ENCODE results near the gene ABHD16B. TPM values are rescaled to one million over a fixed set of nuclear protein-coding genes. Genes with fewer than 3 reads are reported as not detected.

Gene ABHD16B
- total and polyA plus RNA-seq, 2 of the 13 experiments (the other 11 are each of a cell fraction or from before 2014, with no cell fraction given): not detected

DNA sequence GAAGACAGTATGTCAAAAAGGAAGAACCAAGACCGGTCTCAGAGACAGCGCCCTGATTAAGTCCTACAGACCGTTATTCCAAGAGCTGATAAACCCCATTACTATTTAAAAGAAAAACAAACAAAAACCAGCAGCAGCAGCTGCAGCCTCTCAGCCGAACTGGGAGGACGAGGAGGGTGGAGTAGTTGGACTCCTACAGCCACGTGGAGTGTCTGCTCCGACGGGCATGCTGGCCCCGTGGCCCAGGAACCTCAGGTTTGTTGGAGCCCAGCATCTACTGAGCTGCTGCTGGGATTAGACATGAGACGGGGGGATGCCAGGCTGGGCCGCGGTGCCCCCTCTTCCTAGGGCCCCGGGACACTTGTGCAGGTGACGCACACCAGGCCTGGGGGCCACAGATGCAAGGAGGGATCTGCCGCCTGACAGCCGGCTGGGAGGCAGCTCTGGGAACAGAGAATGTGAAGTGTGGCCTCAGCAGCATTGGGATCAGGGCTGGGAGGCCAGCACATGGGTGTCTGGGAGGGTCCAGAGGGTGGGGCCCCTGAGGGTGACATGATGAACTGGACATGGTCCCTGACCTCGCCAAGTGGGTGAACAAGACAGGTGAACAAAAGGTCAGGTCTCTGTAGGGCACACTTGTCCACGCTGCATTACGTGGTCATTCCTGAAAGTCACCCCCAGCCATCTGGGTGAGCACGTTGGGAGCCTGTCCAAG lies 27.4 kb upstream of the ABHD16B start (continued):
- TF ChIP-seq, protein P1, sequence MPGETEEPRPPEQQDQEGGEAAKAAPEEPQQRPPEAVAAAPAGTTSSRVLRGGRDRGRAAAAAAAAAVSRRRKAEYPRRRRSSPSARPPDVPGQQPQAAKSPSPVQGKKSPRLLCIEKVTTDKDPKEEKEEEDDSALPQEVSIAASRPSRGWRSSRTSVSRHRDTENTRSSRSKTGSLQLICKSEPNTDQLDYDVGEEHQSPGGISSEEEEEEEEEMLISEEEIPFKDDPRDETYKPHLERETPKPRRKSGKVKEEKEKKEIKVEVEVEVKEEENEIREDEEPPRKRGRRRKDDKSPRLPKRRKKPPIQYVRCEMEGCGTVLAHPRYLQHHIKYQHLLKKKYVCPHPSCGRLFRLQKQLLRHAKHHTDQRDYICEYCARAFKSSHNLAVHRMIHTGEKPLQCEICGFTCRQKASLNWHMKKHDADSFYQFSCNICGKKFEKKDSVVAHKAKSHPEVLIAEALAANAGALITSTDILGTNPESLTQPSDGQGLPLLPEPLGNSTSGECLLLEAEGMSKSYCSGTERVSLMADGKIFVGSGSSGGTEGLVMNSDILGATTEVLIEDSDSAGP (CRISPR knock-in tag; IDR thresholded peaks at IDR 0.05; ENCODE audit: borderline replicate concordance): no peak
- TF ChIP-seq TFDP2 (CRISPR knock-in tag; IDR thresholded peaks at IDR 0.05) (peak; percentile 67), KDM2A (CRISPR knock-in tag; IDR thresholded peaks at IDR 0.05; ENCODE audit: borderline replicate concordance, low read depth) (peak; percentile 61), GATA4 (IDR thresholded peaks at IDR 0.05; ENCODE audit: borderline replicate concordance, low read depth) (no peak), NFE2 (CRISPR knock-in tag; IDR thresholded peaks at IDR 0.05) (no peak), ZNF576 (CRISPR knock-in tag; IDR thresholded peaks at IDR 0.05) (0 out of 2 replicates have a peak, but pooled peaks have one; percentile 74), ZNF34 (CRISPR knock-in tag; IDR thresholded peaks at IDR 0.05; ENCODE audit: borderline replicate concordance) (no peak), IKZF1 (IDR thresholded peaks at IDR 0.05) (no peak), PAX8 (CRISPR knock-in tag; IDR thresholded peaks at IDR 0.05; ENCODE audit: borderline replicate concordance) (peak; percentile 61; the same call in 1 of the 2 replicates), TBX2 (CRISPR knock-in tag; IDR thresholded peaks at IDR 0.05; ENCODE audit: borderline replicate concordance) (peak; percentile 16; the same call in 1 of the 2 replicates), ZBTB14 (CRISPR knock-in tag; IDR thresholded peaks at IDR 0.05) (no peak), ZBTB20 (CRISPR knock-in tag; IDR thresholded peaks at IDR 0.05; ENCODE audit: borderline replicate concordance, low read depth) (no peak), ZNF263 (CRISPR knock-in tag; IDR thresholded peaks at IDR 0.05) (peak; percentile 66; the same call in 1 of the 2 replicates), JUNB (CRISPR knock-in tag; IDR thresholded peaks at IDR 0.05; ENCODE audit: borderline replicate concordance) (no peak), SPEN (CRISPR knock-in tag; IDR thresholded peaks at IDR 0.05; ENCODE audit: low read depth) (no peak), SYNCRIP (IDR thresholded peaks at IDR 0.05; ENCODE audit: insufficient read depth, low read depth, low read length) (no peak), SMAD3 (CRISPR knock-in tag; IDR thresholded peaks at IDR 0.05) (no peak), ZNF737 (CRISPR knock-in tag; IDR thresholded peaks at IDR 0.05; ENCODE audit: borderline replicate concordance) (no peak)
- TF ChIP-seq, protein P2, sequence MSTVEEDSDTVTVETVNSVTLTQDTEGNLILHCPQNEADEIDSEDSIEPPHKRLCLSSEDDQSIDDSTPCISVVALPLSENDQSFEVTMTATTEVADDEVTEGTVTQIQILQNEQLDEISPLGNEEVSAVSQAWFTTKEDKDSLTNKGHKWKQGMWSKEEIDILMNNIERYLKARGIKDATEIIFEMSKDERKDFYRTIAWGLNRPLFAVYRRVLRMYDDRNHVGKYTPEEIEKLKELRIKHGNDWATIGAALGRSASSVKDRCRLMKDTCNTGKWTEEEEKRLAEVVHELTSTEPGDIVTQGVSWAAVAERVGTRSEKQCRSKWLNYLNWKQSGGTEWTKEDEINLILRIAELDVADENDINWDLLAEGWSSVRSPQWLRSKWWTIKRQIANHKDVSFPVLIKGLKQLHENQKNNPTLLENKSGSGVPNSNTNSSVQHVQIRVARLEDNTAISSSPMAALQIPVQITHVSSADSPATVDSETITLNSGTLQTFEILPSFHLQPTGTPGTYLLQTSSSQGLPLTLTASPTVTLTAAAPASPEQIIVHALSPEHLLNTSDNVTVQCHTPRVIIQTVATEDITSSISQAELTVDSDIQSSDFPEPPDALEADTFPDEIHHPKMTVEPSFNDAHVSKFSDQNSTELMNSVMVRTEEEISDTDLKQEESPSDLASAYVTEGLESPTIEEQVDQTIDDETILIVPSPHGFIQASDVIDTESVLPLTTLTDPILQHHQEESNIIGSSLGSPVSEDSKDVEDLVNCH (CRISPR knock-in tag; IDR thresholded peaks at IDR 0.05): peak; percentile 75; the same call in 1 of the 2 replicates
- TF ChIP-seq, protein P3, sequence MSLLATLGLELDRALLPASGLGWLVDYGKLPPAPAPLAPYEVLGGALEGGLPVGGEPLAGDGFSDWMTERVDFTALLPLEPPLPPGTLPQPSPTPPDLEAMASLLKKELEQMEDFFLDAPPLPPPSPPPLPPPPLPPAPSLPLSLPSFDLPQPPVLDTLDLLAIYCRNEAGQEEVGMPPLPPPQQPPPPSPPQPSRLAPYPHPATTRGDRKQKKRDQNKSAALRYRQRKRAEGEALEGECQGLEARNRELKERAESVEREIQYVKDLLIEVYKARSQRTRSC (CRISPR knock-in tag; IDR thresholded peaks at IDR 0.05; ENCODE audit: low read depth): no peak

Measured in HepG2 (cell line).